ENCODE measurements around the gene UNK.
"Not testable (repeated sequence)": the region's sequence is repeated elsewhere in the genome, so short reads cannot be mapped to it uniquely, and the experiment has no call there.

UNK gene

GRCh38 chr17:75773808-75774470, 10.7 kb upstream of the UNK start:
- no peak for TF ChIP-seq POLR2A (IDR thresholded peaks at IDR 0.05; ENCODE audit: low read depth, low read length)
- DNase-seq (ENCODE audit: insufficient read length, low spot score) (no peak), FAIRE-seq (no peak)

GRCh38 chr17:75774471-75774990, 10.1 kb upstream of the UNK start:
- no peak for FAIRE-seq
- DNase-seq (ENCODE audit: insufficient read length, low spot score), result no peak
- TF ChIP-seq POLR2A (IDR thresholded peaks at IDR 0.05; ENCODE audit: low read depth, low read length), result 0 out of 2 replicates have a peak, but pooled peaks have one; percentile 5

GRCh38 chr17:75774991-75775668, 9.5 kb upstream of the UNK start:
- FAIRE-seq, result no peak
- TF ChIP-seq POLR2A (IDR thresholded peaks at IDR 0.05; ENCODE audit: low read depth, low read length), result no peak
- DNase-seq (ENCODE audit: insufficient read length, low spot score), result no peak

- TF ChIP-seq POLR2A (IDR thresholded peaks at IDR 0.05; ENCODE audit: low read depth, low read length), result no peak
- FAIRE-seq (no peak), DNase-seq (ENCODE audit: insufficient read length, low spot score) (no peak)
Observed at GRCh38 chr17:75776386-75777295, 8.0 kb upstream of the UNK start.

- FAIRE-seq (no peak), DNase-seq (ENCODE audit: insufficient read length, low spot score) (no peak)
- no peak for TF ChIP-seq POLR2A (IDR thresholded peaks at IDR 0.05; ENCODE audit: low read depth, low read length)
Observed at GRCh38 chr17:75777296-75777922, 7.2 kb upstream of the UNK start.

GRCh38 chr17:75778066-75778860, 6.3 kb upstream of the UNK start:
- FAIRE-seq; DNase-seq (ENCODE audit: insufficient read length, low spot score): not testable (repeated sequence)

GRCh38 chr17:75778861-75779249, 5.8 kb upstream of the UNK start:
- TF ChIP-seq POLR2A (IDR thresholded peaks at IDR 0.05; ENCODE audit: low read depth, low read length), result no peak
- DNase-seq (ENCODE audit: insufficient read length, low spot score) (no peak), FAIRE-seq (no peak)

- TF ChIP-seq POLR2A (IDR thresholded peaks at IDR 0.05; ENCODE audit: low read depth, low read length), result peak; percentile 100
- FAIRE-seq (peak; percentile 95), DNase-seq (ENCODE audit: insufficient read length, low spot score) (peak; percentile 97)
Observed at GRCh38 chr17:75779250-75779986, 5.2 kb upstream of the UNK start.

- no peak for TF ChIP-seq POLR2A (IDR thresholded peaks at IDR 0.05; ENCODE audit: low read depth, low read length)
- FAIRE-seq (no peak), DNase-seq (ENCODE audit: insufficient read length, low spot score) (no peak)
Observed at GRCh38 chr17:75779987-75780889, 4.4 kb upstream of the UNK start.

GRCh38 chr17:75783069-75783783, 1.4 kb upstream of the UNK start:
- FAIRE-seq, result no peak
- no peak for TF ChIP-seq POLR2A (IDR thresholded peaks at IDR 0.05; ENCODE audit: low read depth, low read length)
- DNase-seq (ENCODE audit: insufficient read length, low spot score), result no peak

All from H54 (cell line).